ENCODE measurements around the gene PPARG. TPM values are rescaled to one million over a fixed set of nuclear protein-coding genes. Genes with fewer than 3 reads are reported as not detected.
"Not testable (repeated sequence)": the region's sequence is repeated elsewhere in the genome, so short reads cannot be mapped to it uniquely, and the experiment has no call there.

The PPARG gene
- total and polyA plus RNA-seq, 2 of the 13 experiments (the other 11 are each of a cell fraction or from before 2014, with no cell fraction given) = 13.9 to 58.3 TPM

- Histone ChIP-seq H3K4me1 (ENCODE audit: insufficient read depth, low read length) (no peaks in the 10 kb centered on the region), H3K27ac (ENCODE audit: extremely low read length, insufficient read depth, low read length) (no peak overlapping the region), H3K9ac (ENCODE audit: insufficient read depth, low read depth, low read length) (no peak overlapping the region), H3K36me3 (replicated peaks in 1 of 2; ENCODE audit: control insufficient read depth in 1 of 2, insufficient read depth in 2 of 2, low read length in 2 of 2) (no peaks in the 10 kb centered on the region), H3K79me2 (ENCODE audit: insufficient read depth, low read length) (no peaks in the 10 kb centered on the region), H3K4me2 (ENCODE audit: low read depth, low read length) (no peak overlapping the region), H2AFZ (ENCODE audit: low read length) (no peak overlapping the region), H4K20me1 (ENCODE audit: insufficient read depth, low read length) (no peaks in the 10 kb centered on the region), H3K9me3 (ENCODE audit: low read length) (no peaks in the 10 kb centered on the region), H3K27me3 (ENCODE audit: control insufficient read depth in 1 of 2, insufficient read depth in 2 of 2, low read length in 2 of 2) (peaks cover 0 to 2% of the 10 kb centered on the region in 2 experiments; a peak in 2 of 5 replicates), H3K4me3 (replicated peaks in 1 of 3; ENCODE audit: insufficient read depth in 1 of 3, low read depth in 2 of 3, low read length in 3 of 3) (no peak overlapping the region)
- no TSS peak for BruUV-seq (replicated peaks)
- in situ Hi-C loops (cut with HindIII; ENCODE audit: extremely low pct_ligation_motif_present, low pct_unique_long_range_greater_than_20kb) (no loop called here), intact Hi-C loops (cut with micrococcal nuclease; ENCODE audit: unreplicated experiment) (no loop called here)
- ChIA-PET CTCF (ENCODE audit: low intra/inter-chr PET ratio, low total read pairs) (no interaction called here), POLR2A (no interaction called here)
- ATAC-seq (no peak), DNase-seq (ENCODE audit: low spot score) (no peak), FAIRE-seq (no peak)
- 7% methylated on average over 3 of the region's 3 CpGs for WGBS (ENCODE audit: low lambda C conversion rate)
- no peak for TF ChIP-seq STAT5B (CRISPR knock-in tag; IDR thresholded peaks at IDR 0.05)
Observed at GRCh38 chr3:12275974-12276650, 12.8 kb upstream of the PPARG start.

GRCh38 chr3:12276827-12277226, 12.0 kb upstream of the PPARG start:
- 71% methylated on average over 5 of the region's 5 CpGs for WGBS (ENCODE audit: low lambda C conversion rate)
- H3K4me3 ChIP-seq (replicated peaks in 1 of 3; ENCODE audit: insufficient read depth in 1 of 3, low read depth in 2 of 3, low read length in 3 of 3); CTCF ChIA-PET (ENCODE audit: low intra/inter-chr PET ratio, low total read pairs); H3K27ac ChIP-seq (ENCODE audit: extremely low read length, insufficient read depth, low read length); H3K27me3 ChIP-seq (ENCODE audit: control insufficient read depth in 1 of 2, insufficient read depth in 2 of 2, low read length in 2 of 2); FAIRE-seq; H4K20me1 ChIP-seq (ENCODE audit: insufficient read depth, low read length); POLR2A ChIA-PET; intact Hi-C loops (cut with micrococcal nuclease; ENCODE audit: unreplicated experiment); DNase-seq (ENCODE audit: low spot score); H3K9ac ChIP-seq (ENCODE audit: insufficient read depth, low read depth, low read length); H3K4me1 ChIP-seq (ENCODE audit: insufficient read depth, low read length); in situ Hi-C loops (cut with HindIII; ENCODE audit: extremely low pct_ligation_motif_present, low pct_unique_long_range_greater_than_20kb); ATAC-seq; H2AFZ ChIP-seq (ENCODE audit: low read length); H3K9me3 ChIP-seq (ENCODE audit: low read length); H3K79me2 ChIP-seq (ENCODE audit: insufficient read depth, low read length); H3K36me3 ChIP-seq (replicated peaks in 1 of 2; ENCODE audit: control insufficient read depth in 1 of 2, insufficient read depth in 2 of 2, low read length in 2 of 2); BruUV-seq (replicated peaks); H3K4me2 ChIP-seq (ENCODE audit: low read depth, low read length): not testable (repeated sequence)

- no peak overlapping the region for H3K27ac ChIP-seq (ENCODE audit: extremely low read length, insufficient read depth, low read length)
- H3K36me3 ChIP-seq (replicated peaks in 1 of 2; ENCODE audit: control insufficient read depth in 1 of 2, insufficient read depth in 2 of 2, low read length in 2 of 2) = no peaks in the 10 kb centered on the region
- no peaks in the 10 kb centered on the region for H4K20me1 ChIP-seq (ENCODE audit: insufficient read depth, low read length)
- no peaks in the 10 kb centered on the region for H3K79me2 ChIP-seq (ENCODE audit: insufficient read depth, low read length)
- in situ Hi-C loops (cut with HindIII; ENCODE audit: extremely low pct_ligation_motif_present, low pct_unique_long_range_greater_than_20kb) = no loop called here
- ATAC-seq (no peak), FAIRE-seq (no peak), DNase-seq (ENCODE audit: low spot score) (no peak)
- TF ChIP-seq MLXIP (CRISPR knock-in tag; IDR thresholded peaks at IDR 0.05; ENCODE audit: borderline replicate concordance) = no peak
- TF ChIP-seq LCORL (IDR thresholded peaks at IDR 0.05) = no peak
- TF ChIP-seq LCORL (CRISPR knock-in tag; IDR thresholded peaks at IDR 0.05) = no peak
- no peak for TF ChIP-seq RXRA (CRISPR knock-in tag; IDR thresholded peaks at IDR 0.05)
- no peak for TF ChIP-seq CBX5 (CRISPR knock-in tag; IDR thresholded peaks at IDR 0.05; ENCODE audit: borderline replicate concordance)
- no peak for TF ChIP-seq RBM39 (IDR thresholded peaks at IDR 0.05; ENCODE audit: low read depth, low read length, poor library complexity, severe bottlenecking)
- no peak overlapping the region for H3K4me2 ChIP-seq (ENCODE audit: low read depth, low read length)
- no peaks in the 10 kb centered on the region for H3K9me3 ChIP-seq (ENCODE audit: low read length)
- ChIA-PET CTCF (ENCODE audit: low intra/inter-chr PET ratio, low total read pairs) (no interaction called here), POLR2A (no interaction called here)
- 75% methylated on average over 3 of the region's 3 CpGs for WGBS (ENCODE audit: low lambda C conversion rate)
- H3K4me3 ChIP-seq (replicated peaks in 1 of 3; ENCODE audit: insufficient read depth in 1 of 3, low read depth in 2 of 3, low read length in 3 of 3) = no peak overlapping the region
- no TSS peak for BruUV-seq (replicated peaks)
- H3K9ac ChIP-seq (ENCODE audit: insufficient read depth, low read depth, low read length) = no peak overlapping the region
- H2AFZ ChIP-seq (ENCODE audit: low read length) = no peak overlapping the region
- H3K27me3 ChIP-seq (ENCODE audit: control insufficient read depth in 1 of 2, insufficient read depth in 2 of 2, low read length in 2 of 2) = peaks cover 0 to 2% of the 10 kb centered on the region in 2 experiments; a peak in 1 of 5 replicates
- intact Hi-C loops (cut with micrococcal nuclease; ENCODE audit: unreplicated experiment) = no loop called here
- H3K4me1 ChIP-seq (ENCODE audit: insufficient read depth, low read length) = no peaks in the 10 kb centered on the region
Observed at GRCh38 chr3:12278566-12278965, 10.3 kb upstream of the PPARG start.

Measured in HepG2 (cell line).